Measurements from ENCODE around the gene PRKAA1.

Gene PRKAA1

GRCh38 chr5:40784916-40785315 lies 13.3 kb downstream of the PRKAA1 start:
- H3K4me3 ChIP-seq (ENCODE audit: low read depth, low read length): no peak overlapping the region
- TF ChIP-seq CTCF (IDR thresholded peaks at IDR 0.05; ENCODE audit: borderline replicate concordance, insufficient read depth, low read depth, low read length): no peak

- TF ChIP-seq CTCF (IDR thresholded peaks at IDR 0.05; ENCODE audit: borderline replicate concordance, insufficient read depth, low read depth, low read length): no peak
- H3K4me3 ChIP-seq (ENCODE audit: low read depth, low read length): no peak overlapping the region
Measured at GRCh38 chr5:40784027-40784653, 14.0 kb downstream of the PRKAA1 start.

DNA sequence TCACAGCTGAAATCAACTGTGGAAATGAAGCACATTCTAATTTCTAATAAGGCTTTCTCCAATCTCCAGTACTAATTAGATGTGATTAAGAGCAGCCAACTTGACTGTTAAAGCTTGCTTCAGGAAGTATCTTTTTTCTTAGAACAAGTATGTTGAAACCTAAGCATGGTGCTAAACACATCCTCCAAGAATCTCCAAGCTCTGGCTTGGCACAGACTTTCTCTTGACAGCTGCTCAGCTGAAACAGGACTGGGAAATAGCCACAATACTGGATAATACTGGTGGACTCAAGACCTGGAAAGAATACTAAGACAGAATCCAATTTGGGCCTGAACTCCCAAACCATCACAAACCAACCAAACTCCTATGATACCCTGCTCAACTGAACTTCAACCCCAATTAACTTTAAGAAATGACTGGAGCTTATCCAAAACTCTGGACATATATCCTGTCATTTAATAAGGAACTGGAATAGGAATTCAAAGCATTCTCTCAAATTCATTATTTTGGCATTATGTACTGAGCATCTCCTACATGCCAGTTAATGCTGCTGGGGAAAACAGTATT lies 16.2 kb downstream of the PRKAA1 start:
- no peak overlapping the region for H3K4me3 ChIP-seq (ENCODE audit: low read depth, low read length)
- TF ChIP-seq CTCF (IDR thresholded peaks at IDR 0.05; ENCODE audit: borderline replicate concordance, insufficient read depth, low read depth, low read length): no peak

DNA sequence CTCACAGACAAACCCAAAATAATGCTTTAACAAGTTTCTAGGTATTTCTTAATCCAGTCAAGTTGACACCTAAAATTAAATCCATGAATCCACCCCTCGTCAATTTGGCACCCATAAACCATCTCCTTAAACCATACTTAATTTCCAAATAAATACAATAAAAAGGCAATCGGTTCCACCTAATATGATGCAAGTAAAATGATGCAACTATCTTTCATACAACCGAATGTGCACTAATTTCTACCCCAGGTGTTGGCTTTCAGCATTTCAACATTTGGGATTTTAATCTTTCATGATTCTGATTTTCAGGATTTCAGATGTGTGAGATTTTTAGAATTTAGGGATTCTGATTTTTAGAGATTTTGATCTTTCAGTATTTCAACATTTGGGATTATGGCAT lies 17.3 kb downstream of the PRKAA1 start:
- H3K4me3 ChIP-seq (ENCODE audit: low read depth, low read length): no peak overlapping the region
- TF ChIP-seq CTCF (IDR thresholded peaks at IDR 0.05; ENCODE audit: borderline replicate concordance, insufficient read depth, low read depth, low read length): no peak

DNA sequence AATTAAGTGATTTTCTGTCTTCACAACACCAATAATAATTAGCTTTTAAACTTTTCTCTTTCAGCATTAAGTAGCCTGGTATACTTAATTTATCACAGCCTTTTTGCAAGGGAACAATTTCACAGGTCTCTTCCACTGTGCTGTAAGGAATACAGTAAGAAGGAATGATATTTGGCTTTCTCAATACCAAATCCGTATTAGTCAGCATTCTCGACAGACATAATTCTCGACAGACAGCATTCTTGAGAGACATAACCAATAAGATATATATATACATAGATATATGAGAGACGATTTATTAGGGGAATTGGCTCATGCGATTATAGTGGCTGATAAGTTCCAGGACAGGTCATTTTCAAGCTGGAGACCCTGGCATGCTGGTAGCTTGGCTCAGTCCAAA lies 18.0 kb downstream of the PRKAA1 start:
- H3K4me3 ChIP-seq (ENCODE audit: low read depth, low read length): no peak overlapping the region
- no peak for TF ChIP-seq CTCF (IDR thresholded peaks at IDR 0.05; ENCODE audit: borderline replicate concordance, insufficient read depth, low read depth, low read length)

DNA sequence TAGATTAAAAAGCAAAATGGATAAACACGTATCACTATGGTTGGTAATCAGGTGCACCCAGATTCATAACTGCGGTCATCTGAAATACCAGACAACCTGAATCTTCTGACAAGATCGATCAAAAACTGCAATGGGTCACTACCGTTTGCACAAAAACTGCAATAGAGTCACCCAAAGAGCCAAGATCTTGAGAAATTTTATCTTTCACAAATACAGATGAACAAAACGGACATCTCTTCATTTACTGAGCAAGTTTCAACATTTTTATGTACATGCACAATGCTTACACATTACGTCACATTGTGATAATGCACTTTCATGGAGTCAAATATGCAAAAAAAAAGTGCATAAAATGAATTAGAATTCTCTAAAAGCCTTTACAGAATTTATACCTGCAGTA lies 18.6 kb downstream of the PRKAA1 start:
- no peak overlapping the region for H3K4me3 ChIP-seq (ENCODE audit: low read depth, low read length)
- no peak for TF ChIP-seq CTCF (IDR thresholded peaks at IDR 0.05; ENCODE audit: borderline replicate concordance, insufficient read depth, low read depth, low read length)

DNA sequence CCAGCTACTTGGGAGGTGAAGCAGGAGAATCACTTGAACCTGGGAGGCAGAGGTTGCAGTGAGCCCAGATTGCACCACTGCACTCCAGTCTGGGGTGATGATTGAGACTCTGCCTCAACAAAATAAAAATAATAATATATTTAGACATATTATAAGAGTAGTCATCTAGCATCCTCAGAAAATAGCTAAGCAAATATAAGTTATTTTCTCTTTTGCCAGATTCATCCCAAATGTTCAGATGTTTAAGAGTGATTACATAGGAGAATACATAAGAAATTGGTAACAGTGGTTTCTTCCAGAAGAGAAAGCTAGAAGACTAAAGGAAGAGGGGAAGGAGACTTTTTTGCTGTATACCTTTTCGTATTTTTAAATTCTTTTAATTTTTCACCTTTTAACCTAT lies 20.0 kb downstream of the PRKAA1 start:
- no peak for TF ChIP-seq CTCF (IDR thresholded peaks at IDR 0.05; ENCODE audit: borderline replicate concordance, insufficient read depth, low read depth, low read length)

More for the DNA sequence above, 20.0 kb downstream of the PRKAA1 start:
- no peak overlapping the region for H3K4me3 ChIP-seq (ENCODE audit: low read depth, low read length)
